Fibroblast of the conjunctiva (primary cell): ENCODE measurements around the gene GANC.

Experiments used
- DNase-seq: peaks from one replicate; pipeline ENCODE4 v3.0.0-alpha.2; 2010; ENCODE audit warnings: low read depth

GANC gene

GRCh38 chr15:42375941-42376340 is 102.9 kb downstream of the GANC start:
- no peak for DNase-seq

GRCh38 chr15:42378011-42378410 is 105.0 kb downstream of the GANC start:
- no peak for DNase-seq

DNA sequence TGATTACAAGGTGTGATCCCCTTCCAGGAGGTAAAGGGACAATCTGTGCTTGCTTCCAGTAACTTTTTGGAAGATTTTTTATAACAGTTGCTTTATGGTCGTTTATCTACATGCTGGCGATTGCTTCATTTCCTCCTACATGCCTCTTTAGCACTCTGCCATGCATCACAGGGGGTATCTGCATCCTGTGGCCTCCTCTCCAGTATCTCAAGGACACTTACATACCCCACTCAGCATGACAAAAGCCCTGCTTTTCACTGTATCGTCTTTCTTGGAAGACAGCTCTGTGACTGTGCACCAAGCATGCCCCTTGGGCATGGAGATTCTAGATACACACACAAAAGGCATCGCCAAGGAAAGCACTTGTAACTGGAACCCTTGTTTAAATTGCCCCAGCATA is 111.6 kb downstream of the GANC start:
- DNase-seq = no peak

- peak; percentile 26 for DNase-seq
These were observed 112.4 kb downstream of the GANC start for GRCh38 chr15:42385206-42385979.

DNA sequence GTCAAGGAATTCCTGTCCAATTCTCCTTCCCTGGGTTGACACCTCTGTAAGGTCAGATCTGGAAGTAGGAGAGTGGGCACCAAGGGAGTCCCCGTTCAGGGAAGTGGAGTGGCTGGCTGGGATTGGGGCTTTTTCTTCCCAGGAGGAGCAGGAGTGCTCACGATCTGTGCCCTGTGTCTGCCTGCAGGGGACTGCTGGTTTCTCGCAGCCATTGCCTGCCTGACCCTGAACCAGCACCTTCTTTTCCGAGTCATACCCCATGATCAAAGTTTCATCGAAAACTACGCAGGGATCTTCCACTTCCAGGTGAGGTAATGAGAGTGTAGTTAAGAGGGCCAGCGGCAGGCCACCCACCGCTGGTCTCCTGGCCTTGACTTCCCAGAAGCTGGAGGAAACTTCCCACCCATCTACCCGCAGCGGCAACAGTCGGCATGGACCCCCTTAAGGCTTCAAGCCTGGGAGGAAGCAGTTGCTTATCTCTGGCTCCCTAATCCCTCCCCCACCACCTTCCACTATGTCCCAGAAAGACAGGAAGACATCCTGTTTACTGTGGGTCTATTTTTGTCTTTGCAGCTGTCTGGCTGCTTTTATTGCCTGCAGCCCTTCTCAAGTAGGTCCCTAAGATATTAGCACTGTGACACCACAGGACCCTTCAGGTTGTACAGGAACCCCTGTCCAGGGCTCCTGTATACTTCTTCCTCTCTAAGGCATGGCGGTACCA is 113.1 kb downstream of the GANC start:
- DNase-seq = no peak

GRCh38 chr15:42387603-42388002 is 114.6 kb downstream of the GANC start:
- no peak for DNase-seq

DNA sequence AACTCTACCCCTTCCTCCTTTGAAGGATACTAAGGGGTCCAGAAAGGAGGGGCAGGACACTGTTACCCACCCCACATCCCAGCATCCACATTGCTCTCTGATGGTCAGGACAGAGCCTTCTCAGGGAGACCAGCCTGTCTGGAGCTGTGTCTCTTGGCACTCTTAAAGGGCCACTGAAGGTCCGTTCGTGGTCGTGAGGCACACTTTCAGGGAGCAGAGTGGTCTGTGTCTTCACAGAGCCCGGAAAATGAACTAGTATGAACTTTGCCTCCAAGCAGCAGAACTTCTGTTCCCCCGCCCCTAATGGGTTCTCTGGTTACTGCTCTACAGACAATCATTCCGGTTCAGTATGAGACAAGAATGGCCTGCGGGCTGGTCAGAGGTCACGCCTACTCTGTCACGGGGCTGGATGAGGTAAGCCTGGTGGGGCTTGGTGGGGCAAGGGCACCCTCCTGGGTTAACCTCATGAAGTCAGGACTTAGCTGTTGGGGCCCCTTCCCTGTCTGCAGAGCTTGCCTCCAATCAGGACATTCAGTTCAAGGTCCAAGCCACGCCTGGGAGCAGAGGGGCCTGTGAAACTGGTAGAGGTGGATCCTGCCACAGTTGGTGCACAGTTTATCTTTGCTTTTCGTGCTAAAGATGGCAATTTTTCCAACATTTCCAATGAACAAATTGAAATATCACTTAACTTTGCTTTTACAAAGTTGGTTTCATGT is 119.5 kb downstream of the GANC start:
- no peak for DNase-seq

- no peak for DNase-seq
These were observed 121.1 kb downstream of the GANC start for GRCh38 chr15:42394106-42394505.

GRCh38 chr15:42395838-42396237 is 122.8 kb downstream of the GANC start:
- no peak for DNase-seq

DNA sequence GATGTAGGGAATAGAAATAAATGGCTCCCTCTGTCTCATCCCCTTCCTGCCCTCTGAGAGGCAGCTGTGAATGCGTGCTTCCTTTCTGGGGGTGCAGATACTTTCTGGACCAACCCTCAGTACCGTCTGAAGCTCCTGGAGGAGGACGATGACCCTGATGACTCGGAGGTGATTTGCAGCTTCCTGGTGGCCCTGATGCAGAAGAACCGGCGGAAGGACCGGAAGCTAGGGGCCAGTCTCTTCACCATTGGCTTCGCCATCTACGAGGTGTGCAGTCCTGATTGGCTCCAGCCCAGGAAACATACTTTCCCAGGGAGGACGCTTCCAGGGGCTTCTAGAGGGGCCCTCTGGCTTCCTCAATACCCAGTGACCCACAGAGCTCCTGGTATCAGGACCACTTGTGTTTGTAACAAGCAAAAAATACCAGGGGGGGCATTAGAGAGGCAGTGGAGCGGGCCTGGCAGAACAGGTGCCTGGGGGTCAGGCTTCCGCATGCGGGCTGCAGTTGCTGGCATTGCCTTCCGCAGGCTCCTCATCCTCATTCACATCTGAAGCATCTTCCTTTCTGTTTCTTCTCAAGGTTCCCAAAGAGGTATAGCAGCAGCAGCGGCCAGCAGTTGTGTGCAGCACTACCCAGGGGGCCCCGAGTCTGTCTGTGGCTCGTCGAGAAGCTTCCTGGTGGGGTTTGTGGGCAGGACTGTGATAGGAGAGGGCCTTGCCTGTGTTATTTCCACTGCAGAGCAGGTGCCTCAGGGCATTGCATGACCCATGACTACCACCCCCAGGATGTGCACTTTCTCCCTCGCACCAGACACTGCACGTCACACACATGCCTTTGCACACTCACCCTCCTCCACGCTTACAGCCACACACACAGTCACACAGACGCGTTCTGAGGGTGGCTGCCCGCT is 128.8 kb downstream of the GANC start:
- DNase-seq = no peak

DNA sequence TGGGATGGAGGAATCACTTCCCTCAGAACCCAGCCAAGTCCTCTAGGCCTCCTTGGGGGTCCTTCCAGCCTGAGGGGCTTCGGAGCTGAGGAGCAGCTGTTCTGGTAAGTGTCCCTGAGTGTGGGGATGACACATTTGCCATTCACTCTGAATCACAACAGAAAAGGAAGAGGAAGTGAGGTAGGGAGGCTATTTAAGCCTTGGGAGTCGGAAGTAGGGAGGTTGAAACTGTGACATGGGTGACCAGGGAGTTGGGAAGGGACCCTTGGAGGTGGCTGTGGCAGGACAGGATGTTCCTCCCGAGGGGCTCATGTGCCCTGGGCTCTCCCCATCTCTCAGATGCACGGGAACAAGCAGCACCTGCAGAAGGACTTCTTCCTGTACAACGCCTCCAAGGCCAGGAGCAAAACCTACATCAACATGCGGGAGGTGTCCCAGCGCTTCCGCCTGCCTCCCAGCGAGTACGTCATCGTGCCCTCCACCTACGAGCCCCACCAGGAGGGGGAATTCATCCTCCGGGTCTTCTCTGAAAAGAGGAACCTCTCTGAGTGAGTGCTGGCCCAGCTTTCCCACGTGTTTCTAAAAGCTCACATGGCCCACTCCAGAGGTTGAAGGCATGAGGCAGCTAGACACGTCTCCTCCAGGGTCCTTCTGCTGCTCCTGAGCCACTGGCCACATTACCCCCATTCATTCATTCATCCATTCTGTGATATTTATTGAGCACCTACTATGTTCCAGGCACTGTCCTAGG is 129.6 kb downstream of the GANC start:
- no peak for DNase-seq

- no peak for DNase-seq
These were observed 130.4 kb downstream of the GANC start for GRCh38 chr15:42403389-42403788.

- no peak for DNase-seq
These were observed 131.6 kb downstream of the GANC start for GRCh38 chr15:42404461-42405235.

GRCh38 chr15:42405863-42406482 is 133.0 kb downstream of the GANC start:
- no peak for DNase-seq
